A673 (cell line): ENCODE data around the gene GIGYF2.

ENCODE experiments used
- CTCF ChIP-seq: fragments of 300-800, 200-600 bp; sonication (generic); conservative IDR thresholded peaks from 2 replicates; pipeline ENCODE4 v1.5.1; 2017; ENCODE audit warnings: low read depth, mild to moderate bottlenecking, antibody characterized with exemption, low read length, moderate library complexity, mixed read lengths
- EZH2 ChIP-seq: fragments of 200-600 bp; sonication (generic); IDR thresholded peaks from 2 replicates; pipeline ENCODE4 v1.6.1; 2017; ENCODE audit warnings: borderline replicate concordance, low read depth, mild to moderate bottlenecking, mixed read lengths, antibody characterized with exemption, low read length; ENCODE audit not compliant: poor library complexity, severe bottlenecking

DNA sequence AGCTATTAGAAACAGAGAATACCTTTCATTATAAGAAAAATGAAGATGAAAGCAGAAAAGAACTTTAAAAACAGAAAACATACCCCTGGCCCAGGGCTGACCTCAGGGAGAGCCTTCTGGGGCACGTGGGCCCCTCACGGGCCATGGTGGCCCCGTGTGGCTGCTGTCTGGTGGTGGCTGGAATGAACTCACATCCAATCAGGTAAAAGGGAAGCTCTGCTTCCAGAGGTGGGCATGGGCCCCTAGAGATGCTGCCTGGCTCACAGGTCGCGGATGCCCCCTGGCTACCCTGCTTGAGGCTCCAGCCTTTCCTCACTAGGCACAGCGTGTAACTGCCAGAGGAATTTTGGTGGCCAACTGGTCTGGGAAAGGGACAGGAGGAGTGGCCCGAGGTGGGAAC lies 189.5 kb downstream of the GIGYF2 start:
- TF ChIP-seq CTCF: no peak
- no peak for TF ChIP-seq EZH2
